Measurements from ENCODE around the gene MTNR1B. TPM values are rescaled to one million over a fixed set of nuclear protein-coding genes. Genes with fewer than 3 reads are reported as not detected.

The MTNR1B gene
- total RNA-seq: not detected in 2 replicates

DNA sequence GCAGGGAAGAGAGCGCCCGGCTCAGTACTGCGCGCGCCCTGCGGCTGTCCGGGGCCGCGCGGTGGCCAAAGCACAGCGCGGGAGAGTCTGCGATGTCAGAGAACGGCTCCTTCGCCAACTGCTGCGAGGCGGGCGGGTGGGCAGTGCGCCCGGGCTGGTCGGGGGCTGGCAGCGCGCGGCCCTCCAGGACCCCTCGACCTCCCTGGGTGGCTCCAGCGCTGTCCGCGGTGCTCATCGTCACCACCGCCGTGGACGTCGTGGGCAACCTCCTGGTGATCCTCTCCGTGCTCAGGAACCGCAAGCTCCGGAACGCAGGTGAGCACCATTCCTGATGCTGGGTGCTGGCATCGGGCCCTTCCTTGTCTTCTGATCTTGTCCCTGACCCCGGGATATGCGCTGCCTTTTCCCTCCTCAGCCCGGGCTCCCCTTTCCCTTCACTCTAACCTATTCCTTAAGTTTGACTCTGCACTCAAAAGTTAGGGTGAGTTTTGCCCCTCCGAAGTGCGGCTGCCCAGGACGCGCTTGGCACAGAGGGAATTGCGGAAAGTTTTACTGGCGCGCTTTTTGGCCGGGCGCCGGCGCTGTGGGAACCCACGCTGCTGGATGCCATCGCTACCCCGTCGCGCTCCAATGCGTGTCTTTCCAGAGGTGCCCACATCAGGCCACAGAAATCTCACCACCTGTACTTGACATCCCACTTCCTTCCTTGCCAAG, at the start of gene MTNR1B:
Gene MTNR1B (plus strand): TSS at position 18 of the 714 bp plus-strand sequence. CDS start 75 bp downstream, at position 93.

Other genes with a start within 250 kb of the MTNR1B start
- 7.7 and 12.9 TPM in 2 replicates for gene SLC36A4, start 228.3 kb downstream of the MTNR1B start, total RNA-seq